Measurements from ENCODE around the gene DCLRE1B.

The DCLRE1B gene

DNA sequence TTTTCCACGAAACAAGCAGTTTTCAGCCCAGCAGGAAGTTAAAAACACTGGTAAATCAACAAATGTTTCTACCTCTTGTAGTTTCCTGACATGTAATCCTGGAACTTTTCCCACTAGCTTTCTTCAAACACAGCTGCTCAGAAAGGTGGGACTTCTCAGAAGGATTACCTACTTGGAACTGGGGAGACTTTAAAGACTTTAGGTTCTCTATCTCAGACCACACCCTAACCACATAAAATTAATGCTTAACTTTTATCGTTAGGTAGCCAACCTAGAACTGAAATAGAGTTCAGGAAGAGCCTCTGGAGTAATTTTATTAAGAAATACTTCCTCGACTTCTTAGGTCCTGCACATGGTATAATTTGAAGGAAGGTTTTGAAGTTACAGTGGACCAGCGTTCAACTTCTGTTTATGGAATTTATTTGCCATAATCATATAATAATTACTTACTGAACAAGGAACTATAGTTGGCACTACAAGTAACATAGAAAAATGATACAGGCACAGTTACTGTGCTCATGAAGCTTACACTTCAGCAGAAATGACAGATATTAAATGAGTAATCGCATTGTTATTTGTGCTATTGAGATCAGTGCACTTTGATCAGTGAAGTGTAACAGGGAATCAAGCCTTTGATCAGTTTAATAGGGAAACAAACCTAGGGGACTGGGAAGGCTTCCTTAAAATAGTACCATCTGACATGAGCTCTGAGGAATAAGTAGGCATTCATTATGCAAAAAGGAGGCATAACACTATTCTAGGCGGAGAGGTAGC lies 17.5 kb upstream of the DCLRE1B start, which contains the start of gene BCL2L15:
TSS of gene BCL2L15 (minus strand) at position 180 of the 774 bp plus-strand sequence. CDS start 206 bp downstream, outside the sequence.
- no peak for DNase-seq (ENCODE audit: low read depth)

DNA sequence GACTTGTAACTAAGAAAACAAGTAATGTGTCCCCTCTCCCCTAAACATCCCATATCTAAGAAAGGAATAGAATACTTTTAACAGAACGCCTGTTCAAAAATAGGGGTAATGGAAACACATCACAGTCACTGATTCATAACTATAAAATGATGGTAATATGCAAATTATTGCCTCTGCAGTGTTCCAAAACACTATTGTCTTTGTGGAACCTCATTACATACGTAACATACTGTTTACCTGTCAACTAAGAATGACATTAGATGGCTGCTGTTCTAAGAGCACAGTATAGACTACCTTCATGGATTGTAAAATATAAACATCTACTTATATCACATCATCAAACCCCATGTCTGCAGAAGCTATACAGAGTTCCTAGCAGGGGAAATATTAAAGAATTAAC lies 14.3 kb upstream of the DCLRE1B start:
- DNase-seq (ENCODE audit: low read depth): no peak

DNA sequence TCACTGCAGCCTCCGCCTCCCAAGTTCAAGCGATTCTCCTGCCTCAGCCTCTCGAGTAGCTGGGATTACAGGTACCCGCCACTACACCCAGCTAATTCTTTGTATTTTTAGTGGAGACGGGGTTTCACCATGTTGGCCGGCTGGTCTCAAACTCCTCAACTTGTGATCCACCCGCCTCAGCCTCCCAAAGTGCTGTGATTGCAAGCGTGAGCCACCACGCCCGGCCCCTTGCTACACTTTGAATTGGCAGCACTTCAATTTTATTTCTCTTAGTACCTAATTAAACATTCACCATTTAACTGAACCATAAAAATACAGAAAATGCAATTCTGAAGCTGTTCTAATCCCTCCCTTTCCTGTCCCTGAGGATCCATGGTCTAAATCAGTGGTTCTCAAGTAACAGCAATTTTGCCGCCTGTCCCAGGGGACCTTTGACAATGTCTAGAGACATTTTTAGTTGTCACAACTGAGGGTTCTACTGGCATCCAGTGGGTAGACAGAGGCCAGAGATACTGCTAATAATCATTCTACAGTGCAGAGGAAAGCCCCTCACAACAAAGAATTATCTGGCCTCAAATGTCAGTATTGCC lies 13.4 kb upstream of the DCLRE1B start:
- no peak for DNase-seq (ENCODE audit: low read depth)

DNA sequence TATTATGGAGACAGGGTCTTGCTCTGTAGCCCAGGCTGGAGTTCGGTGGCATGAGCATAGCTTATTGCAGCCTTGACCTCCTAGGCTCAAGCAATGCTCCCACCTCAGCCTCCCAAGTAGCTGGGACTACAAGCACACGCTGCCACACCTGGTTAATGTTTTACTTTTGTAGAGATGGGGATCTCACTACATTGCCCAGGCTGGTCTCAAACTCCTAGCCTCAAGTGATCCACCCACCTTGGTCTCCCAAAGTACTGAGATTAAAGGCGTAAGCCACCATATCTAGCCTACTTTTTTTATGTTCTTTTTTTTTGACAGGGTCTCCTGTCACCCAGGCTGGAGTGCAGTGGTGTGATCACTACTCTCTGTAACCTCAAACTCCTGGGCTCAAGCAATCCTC lies 11.9 kb upstream of the DCLRE1B start:
- no peak for DNase-seq (ENCODE audit: low read depth)

DNA sequence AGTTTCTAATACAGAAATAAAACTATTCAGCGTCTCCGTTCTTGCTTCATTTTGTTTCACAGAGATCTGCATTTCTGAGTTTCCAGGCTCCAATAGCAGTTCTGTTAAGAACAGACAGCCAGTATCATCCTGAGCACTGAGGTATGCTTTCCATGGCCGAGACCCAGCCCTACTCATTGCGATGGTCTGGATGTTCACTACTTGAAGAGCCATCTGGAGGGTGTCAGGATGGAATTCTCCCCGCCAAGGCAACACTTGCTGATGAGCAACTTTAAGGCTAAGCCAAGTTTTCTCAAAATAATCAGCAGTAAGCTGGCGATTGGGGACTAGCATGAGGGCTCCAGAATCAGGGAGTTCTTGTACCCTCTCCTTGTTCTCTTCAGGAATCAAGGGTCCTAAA lies 10.0 kb upstream of the DCLRE1B start:
- DNase-seq (ENCODE audit: low read depth): no peak

DNA sequence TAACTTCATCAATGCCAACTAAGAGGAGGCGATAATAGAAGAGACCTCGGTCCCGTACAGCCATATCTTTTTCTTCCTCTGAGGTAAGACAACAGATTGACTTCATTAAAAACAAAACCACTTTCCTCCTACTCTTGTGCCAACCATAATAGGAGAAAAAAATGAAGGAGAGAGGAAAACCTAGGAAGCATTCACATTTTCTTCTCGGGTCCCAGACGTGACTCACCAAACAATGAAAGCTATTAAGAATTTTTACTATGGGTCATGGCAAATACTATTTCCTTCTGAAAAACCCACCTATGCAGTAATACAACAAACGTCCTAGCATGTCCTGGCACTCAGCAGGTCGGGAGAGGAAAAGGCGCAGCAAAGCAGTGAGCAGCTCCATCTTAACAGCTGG lies 9.2 kb upstream of the DCLRE1B start:
- no peak for DNase-seq (ENCODE audit: low read depth)

DNA sequence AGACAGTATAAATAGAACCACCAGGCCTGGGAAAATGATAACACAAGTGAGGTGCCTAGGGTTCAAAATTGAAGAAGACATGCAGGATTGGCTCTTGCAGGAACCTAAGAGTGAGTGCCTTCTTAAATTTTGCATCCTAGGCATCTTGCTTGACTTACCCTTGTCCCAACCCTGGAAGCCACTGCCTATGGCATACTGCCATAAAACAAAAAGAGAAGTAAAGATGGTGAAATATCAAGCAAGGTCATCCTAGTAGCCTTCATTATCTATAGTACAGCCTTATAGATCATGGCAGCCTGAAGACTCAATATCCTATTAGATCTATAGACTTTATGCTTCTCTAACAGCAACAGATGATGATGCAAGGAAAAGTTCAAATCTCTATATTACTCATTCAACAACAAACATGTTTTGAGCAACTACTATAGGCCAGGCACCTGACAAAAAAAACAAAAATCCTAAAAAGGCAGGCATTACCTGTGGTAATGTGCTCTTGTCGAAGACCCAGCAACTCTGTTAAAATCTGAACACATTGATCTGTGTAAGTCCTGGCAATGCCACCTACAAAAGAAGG lies 6.8 kb upstream of the DCLRE1B start:
- no peak for DNase-seq (ENCODE audit: low read depth)

DNA sequence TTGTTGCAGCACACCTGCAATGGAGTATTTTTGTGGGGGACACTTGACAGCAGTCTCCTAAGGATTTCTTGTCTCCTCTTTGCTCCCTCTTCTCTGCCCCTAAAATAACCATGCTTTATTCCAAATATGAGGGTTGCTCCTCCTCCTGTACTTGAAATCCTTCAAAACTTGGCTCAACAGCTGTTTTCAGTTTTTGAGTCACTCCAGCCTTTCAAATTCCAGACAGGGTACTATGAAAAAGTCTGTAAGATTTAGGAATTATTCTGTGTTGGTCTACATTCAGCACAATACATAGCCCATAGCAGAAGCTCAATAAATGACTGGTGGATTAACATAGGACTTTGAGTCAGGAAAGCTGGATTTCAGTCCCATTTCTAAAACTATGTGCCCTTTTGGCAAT lies 6.0 kb upstream of the DCLRE1B start:
- DNase-seq (ENCODE audit: low read depth): peak; percentile 36

DNA sequence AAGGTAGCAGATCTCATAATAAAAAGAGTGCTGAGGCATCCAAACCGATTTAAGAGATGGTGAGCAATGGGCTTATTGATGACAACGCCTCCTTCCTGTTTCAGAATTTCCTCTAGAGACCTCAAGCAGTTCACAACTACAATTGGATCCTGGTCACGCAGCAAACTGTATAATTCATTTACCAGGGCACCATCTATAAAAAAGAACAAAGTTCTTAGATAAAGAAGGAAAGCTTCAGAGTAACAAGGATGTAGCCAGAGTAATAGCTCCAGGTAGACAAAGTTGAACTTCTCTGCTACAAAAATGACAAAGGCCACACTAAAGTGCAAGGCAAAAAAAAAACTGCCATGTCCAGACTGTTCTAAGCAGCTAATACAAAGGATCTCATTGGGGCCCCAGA lies 3.9 kb upstream of the DCLRE1B start:
- DNase-seq (ENCODE audit: low read depth): no peak

DNA sequence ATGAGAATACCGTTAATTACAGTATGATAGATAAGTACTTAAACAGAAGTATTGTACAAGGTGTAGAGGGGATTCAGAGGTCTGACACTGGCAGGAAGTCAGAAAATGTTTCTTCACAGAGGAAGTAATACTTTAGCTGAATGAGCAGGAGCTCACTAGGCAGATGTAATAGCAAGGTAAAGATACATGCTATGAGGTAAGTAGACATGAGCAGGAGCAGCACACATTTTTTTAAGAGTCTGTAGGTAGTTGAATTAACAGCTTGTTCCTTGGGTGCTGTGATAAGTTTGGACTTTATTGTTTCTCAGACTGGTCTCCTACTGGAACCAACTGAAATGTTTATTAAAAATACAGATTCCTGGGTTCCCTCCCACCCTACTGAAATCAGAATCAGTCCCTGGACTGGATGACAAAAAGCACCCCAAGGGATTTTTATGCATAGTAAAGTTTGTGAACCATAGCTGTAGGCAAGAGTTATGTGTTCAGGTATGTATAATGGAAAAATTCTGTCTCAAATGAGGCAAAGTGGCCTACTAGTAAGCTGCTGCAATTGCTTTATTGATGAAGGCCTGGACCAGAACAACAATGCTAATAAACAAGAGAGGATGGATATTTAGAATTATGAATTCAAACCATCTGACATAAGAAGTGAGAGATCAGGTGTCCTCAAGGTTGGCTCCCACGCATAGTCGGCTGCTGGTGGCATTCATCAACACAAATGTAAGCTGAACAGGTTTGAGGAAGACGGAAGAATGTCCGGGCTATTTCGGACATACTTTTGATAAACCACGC lies 1.4 kb upstream of the DCLRE1B start:
- no peak for DNase-seq (ENCODE audit: low read depth)

DNA sequence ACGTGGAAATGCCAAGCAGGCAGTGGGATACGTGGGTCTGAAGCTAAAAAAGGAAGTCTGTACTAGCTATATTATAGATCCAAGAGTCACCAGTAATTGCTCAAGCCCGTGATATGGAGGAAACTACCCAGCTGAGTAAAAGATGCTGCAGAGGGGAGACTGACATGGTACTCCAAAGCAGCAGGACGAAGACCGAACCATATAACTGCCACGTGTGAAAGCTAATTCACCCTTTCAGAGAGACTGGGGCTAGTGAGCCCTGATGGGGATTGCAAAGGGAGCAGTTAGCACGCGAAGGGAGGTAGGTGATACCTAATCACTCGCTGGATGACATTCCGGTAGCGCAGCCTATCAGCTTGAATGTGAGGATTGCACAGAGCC lies 843 bp upstream of the DCLRE1B start:
- DNase-seq (ENCODE audit: low read depth): no peak

DNA sequence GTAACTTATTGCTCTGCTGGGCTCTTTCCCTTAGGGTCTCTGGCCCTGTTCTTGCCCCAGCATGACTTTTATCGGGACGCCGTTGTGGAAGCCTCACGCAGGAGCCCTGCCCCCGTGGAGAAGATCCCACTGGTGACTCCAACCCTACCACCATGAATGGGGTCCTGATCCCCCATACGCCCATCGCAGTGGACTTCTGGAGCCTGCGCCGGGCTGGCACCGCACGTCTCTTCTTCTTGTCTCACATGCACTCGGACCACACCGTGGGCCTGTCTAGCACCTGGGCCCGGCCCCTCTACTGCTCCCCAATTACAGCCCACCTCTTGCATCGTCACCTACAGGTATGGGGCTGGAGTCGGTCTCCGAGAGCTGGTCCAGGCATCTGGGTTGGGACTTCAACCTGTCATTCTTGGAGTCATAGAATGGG lies 322 bp downstream of the DCLRE1B start:
- no peak for DNase-seq (ENCODE audit: low read depth)

DNA sequence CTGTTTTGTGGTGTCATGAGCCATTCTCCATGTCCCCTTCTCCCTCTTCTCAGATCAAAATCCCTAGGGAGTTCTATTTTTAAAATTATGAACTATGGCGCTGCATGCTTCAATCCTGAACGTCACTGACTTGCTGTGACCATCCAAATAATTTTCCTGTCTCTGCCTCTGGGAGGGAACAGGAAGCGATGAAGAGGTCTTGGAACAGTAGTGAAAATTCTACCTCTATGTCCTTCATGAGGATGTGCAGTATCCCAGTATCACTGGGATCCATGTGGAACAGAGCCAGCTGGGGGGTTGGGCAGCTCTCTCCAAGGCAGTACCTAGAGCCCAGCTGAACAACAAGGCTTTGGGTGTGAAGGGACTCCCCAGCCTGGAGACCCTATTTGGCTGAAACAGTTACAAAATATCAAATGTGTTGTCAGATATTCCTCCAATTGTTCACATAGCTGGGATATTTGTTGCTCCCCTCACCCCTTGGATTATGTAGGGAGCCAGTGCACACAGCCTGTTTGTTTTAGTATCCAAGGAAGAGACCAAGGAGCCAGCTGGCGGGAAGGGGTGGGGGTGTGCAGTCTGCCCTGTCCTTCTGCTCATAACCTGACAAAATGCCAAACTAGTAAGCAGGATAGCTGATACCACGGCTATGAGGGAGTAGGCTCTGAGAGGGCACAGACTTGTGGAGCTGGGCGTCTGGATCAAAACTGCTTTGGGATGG lies 7.6 kb downstream of the DCLRE1B start:
- peak; percentile 74 for DNase-seq (ENCODE audit: low read depth)

DNA sequence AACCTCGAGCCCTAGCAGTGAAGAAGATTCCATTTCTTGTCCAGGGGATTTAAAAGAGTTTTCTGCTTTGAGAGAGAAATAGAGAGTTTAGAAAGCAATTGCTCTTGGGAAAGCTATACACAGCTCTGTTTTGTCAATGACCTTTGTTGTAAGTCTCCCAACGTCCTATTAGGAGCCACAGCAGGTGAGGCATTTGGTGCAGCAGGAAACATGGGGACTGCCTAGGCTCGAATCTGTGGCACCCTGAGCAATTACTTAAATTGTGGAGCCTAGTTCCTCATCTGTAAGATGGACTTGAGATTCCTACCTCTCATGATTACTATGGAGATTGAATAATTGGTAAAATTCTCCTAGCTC lies 8.2 kb downstream of the DCLRE1B start:
- no peak for DNase-seq (ENCODE audit: low read depth)

DNA sequence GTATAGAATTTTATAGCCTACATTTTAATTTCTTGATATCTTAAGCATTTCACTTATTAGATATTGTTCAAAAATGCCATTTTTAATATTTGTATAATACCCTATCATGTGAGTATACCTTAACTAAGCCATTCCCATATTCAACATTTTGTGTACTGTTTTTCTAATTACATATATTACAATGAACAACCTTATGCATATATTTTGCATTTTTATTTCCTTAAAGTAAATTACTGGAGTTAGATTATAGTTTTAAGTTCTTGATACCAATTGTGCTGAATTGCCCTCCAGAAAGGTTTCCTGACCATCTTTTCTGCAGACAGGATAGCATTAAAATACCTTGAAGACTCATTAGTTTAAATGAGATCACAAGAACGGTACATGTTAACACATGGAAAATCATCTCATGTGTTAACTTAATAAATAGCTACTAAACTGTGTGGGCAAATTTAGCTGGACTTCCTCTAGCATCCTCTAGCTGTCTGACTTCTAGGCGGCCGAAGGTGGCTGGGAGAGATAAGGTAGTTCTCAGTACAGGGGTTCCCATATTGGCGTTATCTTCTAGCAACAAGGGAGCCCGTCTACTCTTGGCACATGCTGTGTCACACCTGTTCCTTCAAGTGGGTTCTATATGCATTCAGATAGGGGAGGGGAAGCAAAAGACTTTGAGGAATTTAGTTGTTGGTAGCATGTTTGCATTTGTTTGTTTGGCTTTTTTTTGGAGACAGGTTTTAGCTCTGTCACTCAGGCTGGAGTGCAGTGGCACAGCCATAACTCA lies 8.9 kb downstream of the DCLRE1B start:
- no peak for DNase-seq (ENCODE audit: low read depth)

DNA sequence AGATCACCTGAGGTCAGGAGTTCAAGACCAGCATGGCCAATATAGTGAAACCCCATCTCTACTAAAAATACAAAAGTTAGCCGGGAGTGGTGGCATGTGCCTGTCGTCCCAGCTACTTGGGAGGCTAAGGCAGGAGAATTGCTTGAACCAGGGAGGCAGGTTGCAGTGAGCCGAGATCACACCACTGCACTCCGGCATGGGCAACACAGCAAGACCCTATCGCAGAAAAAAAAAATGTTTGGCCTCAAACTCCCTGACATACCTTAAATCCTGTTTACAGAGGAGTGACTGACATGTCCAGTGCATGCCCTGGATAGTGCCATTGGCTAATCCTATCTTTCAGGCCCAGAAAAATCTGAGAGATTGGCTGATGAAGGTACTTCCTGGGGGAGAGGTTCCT lies 11.8 kb downstream of the DCLRE1B start:
- DNase-seq (ENCODE audit: low read depth): no peak

DNA sequence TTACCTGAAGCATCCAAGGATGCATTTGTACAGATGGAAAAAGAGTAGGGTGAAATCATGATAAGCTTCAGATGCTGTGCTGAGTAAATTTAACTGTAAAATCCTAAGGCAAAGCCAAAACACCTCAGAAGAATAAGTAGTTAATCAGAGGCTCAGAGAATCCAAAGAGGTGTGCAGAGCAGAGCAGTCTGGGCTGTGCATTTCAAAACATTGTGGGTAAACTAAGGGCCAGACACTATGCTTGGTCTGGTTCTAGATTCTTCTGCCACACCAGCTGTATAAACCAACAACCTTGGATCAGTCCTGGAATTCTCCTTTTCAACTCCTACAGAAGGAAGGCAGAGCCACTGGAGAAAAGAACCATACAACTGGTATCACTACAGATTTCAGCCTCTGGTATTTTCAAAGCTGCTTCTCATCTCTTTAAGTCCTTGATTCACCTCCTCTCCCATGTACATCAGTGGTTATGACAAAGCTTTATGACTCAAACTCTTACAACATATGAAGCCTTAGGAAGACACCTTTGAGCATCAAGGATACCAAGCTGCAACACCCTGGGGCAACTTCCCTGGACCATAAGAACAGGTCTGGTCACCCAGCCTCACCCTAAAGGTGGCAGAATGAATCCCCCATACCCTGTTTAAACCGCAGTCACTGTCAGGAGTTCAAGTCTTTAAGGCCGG lies 12.4 kb downstream of the DCLRE1B start:
- DNase-seq (ENCODE audit: low read depth): no peak

DNA sequence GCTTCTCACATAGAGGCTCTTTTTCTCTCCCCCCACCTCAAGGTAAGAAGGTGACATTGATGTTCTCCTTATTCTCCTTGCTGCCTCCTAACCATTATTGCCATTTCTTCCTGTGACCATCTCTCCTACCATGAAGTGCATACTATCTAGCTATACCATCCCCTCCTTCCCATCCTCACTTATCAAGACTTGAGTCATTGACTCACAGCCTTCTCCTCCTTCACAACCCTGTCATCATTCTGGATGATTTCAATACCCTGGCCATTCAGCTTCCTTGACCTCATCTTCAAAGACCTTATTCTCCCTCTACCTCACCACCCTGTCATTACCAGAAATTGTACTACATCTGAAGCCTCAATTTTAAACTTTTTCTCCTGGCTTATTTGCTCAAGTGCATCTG lies 13.1 kb downstream of the DCLRE1B start:
- DNase-seq (ENCODE audit: low read depth): no peak

DNA sequence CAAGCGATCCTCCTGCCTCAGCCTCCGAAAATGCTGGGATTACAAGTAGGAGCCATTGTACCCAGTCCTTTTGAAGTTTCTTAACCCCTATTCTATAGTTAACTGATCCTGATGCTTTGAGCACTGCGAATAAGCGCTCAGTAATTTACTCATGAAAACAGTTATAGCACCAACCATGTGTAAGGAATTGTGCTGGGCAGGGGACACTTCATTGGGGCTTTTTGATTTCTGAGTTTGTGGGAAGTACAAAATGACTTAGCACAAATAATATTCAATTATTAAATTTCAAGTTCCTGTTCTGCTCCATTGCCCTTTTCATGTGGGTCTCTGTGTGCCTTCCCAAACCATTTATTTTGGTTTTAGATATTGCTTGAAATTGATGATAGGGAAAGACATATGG lies 17.8 kb downstream of the DCLRE1B start:
- DNase-seq (ENCODE audit: low read depth): no peak

DNA sequence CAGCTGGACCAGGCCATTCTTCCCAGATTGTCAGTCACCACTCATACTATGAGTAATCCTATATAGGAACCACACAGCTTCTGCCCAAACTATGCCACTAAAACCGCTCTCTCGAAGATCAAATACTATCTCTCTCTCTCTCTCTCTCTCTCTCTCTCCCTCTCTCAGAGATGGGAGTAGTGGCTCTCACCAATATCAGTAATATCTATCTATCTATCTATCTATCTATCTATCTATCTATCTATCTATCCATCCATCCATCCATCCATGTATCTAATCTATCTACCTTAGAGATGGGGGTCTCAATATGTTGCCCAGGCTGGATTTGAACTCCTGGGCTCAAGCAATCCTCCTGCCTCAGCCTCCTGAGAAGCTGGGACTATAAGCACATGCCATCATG lies 19.3 kb downstream of the DCLRE1B start:
- DNase-seq (ENCODE audit: low read depth): no peak

Data from fibroblast of gingiva (primary cell).